Fibroblast of villous mesenchyme (primary cell): ENCODE measurements around the gene DAB1. TPM values are rescaled to one million over a fixed set of nuclear protein-coding genes. Genes with fewer than 3 reads are reported as not detected.

Experiments
- DNase-seq: peaks from one replicate; pipeline ENCODE4 v3.0.0-alpha.2; 2010; ENCODE audit warnings: low read depth
- H3K4me3 ChIP-seq: 2 replicates; pipeline ENCODE4 v1.5.1; 2011; ENCODE audit warnings: low read depth, mild to moderate bottlenecking, low read length
- total RNA-seq: library from RNA; depleted of rRNA; stranded (reverse); fragments of >200 nt; gene quantifications from 2 replicates; pipeline ENCODE4 v1.2.3, GENCODE V29; 2012
- TF ChIP-seq, protein P1 (sequence below): IDR thresholded peaks from 2 replicates; pipeline ENCODE4 v1.5.1; 2012; ENCODE audit warnings: low read depth, mild to moderate bottlenecking, low read length; ENCODE audit not compliant: insufficient read depth

Gene DAB1
- total RNA-seq, 1 donor, result not detected

GRCh38 chr1:57295326-57295725 is 128.5 kb downstream of the DAB1 start:
- no peak overlapping the region for H3K4me3 ChIP-seq
- TF ChIP-seq, protein P1, sequence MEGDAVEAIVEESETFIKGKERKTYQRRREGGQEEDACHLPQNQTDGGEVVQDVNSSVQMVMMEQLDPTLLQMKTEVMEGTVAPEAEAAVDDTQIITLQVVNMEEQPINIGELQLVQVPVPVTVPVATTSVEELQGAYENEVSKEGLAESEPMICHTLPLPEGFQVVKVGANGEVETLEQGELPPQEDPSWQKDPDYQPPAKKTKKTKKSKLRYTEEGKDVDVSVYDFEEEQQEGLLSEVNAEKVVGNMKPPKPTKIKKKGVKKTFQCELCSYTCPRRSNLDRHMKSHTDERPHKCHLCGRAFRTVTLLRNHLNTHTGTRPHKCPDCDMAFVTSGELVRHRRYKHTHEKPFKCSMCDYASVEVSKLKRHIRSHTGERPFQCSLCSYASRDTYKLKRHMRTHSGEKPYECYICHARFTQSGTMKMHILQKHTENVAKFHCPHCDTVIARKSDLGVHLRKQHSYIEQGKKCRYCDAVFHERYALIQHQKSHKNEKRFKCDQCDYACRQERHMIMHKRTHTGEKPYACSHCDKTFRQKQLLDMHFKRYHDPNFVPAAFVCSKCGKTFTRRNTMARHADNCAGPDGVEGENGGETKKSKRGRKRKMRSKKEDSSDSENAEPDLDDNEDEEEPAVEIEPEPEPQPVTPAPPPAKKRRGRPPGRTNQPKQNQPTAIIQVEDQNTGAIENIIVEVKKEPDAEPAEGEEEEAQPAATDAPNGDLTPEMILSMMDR, result no peak
- DNase-seq, result no peak

DNA sequence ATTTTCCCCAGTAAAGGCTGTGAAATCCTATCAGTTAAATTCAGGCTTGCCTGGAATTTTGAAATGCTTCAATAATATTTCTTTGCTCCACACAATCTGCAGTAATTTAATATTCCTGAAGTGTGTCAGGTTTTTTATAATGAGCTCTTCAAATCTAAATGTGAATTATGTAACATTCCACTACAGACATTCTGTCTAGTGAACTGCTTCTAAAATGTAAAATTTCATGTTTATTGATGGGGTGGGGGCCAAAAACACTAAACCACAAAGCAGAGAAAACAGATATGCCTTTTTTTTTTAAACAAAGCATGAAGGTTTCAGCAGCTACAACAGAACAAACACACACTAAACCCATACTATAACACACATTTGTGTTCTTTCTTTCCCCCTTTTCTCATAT is 129.7 kb downstream of the DAB1 start:
- no peak for DNase-seq
- H3K4me3 ChIP-seq, result no peak overlapping the region
- TF ChIP-seq, protein P1, result no peak

DNA sequence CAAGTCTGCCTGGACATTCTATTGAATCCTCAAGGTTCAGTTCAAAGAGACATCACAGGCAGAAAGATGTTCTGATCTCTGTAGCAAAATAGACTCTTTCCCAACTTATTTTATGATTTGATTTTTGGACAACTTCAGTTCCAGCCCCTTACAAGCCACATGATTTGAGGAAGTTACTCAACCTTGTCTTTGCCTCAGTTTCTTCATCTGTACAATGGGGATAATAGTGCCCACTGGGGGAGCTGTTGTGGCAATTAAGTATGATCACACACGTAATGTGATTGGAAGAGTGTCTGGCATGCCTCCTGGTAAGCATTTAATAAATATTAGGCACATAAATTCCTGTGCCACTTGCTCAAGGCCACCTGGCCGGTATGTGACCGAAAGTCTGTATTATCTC is 130.6 kb downstream of the DAB1 start:
- H3K4me3 ChIP-seq, result no peak overlapping the region
- TF ChIP-seq, protein P1, result no peak
- DNase-seq, result no peak

DNA sequence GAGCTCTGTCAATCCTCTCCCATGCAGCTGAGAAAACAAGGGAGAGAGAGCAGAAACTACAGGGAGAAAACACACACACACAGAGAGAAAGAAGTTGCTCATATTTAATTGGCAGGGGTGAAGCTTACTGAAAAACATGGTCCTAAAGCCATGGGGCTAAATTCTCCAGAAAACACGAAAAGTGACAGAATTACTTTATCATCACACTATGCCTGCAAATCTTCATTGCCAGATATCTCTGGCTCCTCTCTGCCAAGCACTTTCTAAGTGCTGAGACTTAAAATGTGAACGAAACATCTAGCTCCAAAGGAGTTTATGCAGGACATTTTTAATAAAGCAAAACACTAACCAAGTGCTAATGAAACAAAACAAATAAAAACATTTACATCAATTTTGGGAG is 134.1 kb downstream of the DAB1 start:
- DNase-seq, result no peak
- TF ChIP-seq, protein P1, result no peak
- no peak overlapping the region for H3K4me3 ChIP-seq

GRCh38 chr1:57285992-57286391 is 137.9 kb downstream of the DAB1 start:
- DNase-seq, result no peak
- TF ChIP-seq, protein P1, result no peak
- no peak overlapping the region for H3K4me3 ChIP-seq

DNA sequence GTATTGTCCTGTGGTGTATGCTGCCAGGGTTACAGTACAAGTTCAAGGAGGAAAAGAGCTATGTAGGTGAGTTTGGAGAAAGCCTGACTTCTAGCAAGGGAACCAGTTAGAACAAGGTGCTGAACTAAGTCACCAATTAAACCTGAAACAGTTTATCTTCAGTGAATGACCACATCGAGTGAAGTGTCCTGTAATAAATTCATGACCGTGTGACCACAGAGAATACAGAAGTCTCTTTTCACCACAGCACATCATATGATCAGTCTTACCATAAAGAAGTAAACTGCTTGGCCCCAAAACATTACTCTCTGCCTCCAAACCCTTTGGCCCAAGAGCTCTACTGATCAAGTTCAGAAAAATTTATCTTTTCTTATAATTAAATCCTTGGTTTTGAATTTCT is 141.4 kb downstream of the DAB1 start:
- TF ChIP-seq, protein P1, result no peak

DNA sequence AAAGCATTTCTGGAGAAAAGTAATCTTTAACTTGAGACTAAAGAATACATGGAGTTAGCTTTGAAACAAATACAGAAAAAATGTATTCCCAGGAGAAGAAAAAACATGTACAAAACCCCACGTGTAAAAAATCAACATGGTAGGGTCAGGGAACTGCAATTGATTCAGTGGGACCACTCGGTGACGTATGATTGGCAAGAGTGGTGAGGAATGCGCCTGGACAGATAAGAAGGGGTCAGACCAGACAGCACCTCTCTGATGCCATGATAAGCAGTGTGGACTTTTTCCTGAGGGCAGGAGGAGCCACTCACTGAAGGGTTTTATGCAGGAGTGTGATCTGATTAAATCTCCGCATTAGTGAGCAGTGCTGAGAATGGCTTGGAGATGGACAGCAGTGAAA is 142.5 kb downstream of the DAB1 start:
- TF ChIP-seq, protein P1, result no peak
- no peak overlapping the region for H3K4me3 ChIP-seq
- DNase-seq, result no peak

More for the DNA sequence above, 141.4 kb downstream of the DAB1 start:
- no peak for DNase-seq
- H3K4me3 ChIP-seq, result no peak overlapping the region
